K562 (cell line): ENCODE results near the gene RUVBL2. TPM values are rescaled to one million over a fixed set of nuclear protein-coding genes. Genes with fewer than 3 reads are reported as not detected.

Source experiments
- BACH1 ChIP-seq: fragments of 200-800 bp; sonication (Bioruptor generic); IDR thresholded peaks from 2 replicates; pipeline ENCODE4 v1.6.1; 2016; ENCODE audit warnings: missing genetic modification characterization, missing compliant biosample characterization
- BRCA1 ChIP-seq, 2 experiments: fragments of 450-650 bp in 1 of 2; sonication (generic) in 1 of 2; formaldehyde crosslinking in 1 of 2; IDR thresholded peaks; 2 replicates each; pipeline versions ENCODE4 v1.5.0 to v1.6.1; 2017 to 2020; ENCODE audit warnings: mild to moderate bottlenecking in 1 of 2, missing genetic modification reagents in 1 of 2
- C11orf30 ChIP-seq: fragments of 450-650 bp; IDR thresholded peaks from 2 replicates; pipeline ENCODE4 v1.6.1; 2016; ENCODE audit warnings: low read depth, mild to moderate bottlenecking
- CBFB ChIP-seq: sonication (generic); formaldehyde crosslinking; IDR thresholded peaks from 2 replicates; pipeline ENCODE4 v1.4.0; 2020; ENCODE audit warnings: mild to moderate bottlenecking, missing genetic modification reagents
- CREB3 ChIP-seq: fragments of 450-650 bp; conservative IDR thresholded peaks from 2 replicates; pipeline ENCODE4 v1.6.1; 2016; ENCODE audit warnings: missing genetic modification characterization, low read depth, mild to moderate bottlenecking, missing compliant biosample characterization, moderate library complexity
- ELF1 ChIP-seq: fragments of 200-800 bp; sonication (Bioruptor generic); IDR thresholded peaks from 2 replicates; pipeline ENCODE4 v1.6.1; 2016; ENCODE audit warnings: missing genetic modification characterization, missing compliant biosample characterization
- EZH2 ChIP-seq: IDR thresholded peaks from 2 replicates; pipeline ENCODE4 v1.6.1; 2012; ENCODE audit warnings: low read depth, mild to moderate bottlenecking, inconsistent platforms, low read length, borderline replicate concordance
- FIP1L1 ChIP-seq: fragments of 200-400 bp; formaldehyde crosslinking; IDR thresholded peaks from 2 replicates; pipeline ENCODE4 v1.6.1; 2018; ENCODE audit warnings: mild to moderate bottlenecking, low read depth, low read length; ENCODE audit not compliant: poor library complexity, severe bottlenecking
- GTF2A2 ChIP-seq: IDR thresholded peaks from 2 replicates; pipeline ENCODE4 v1.6.1; 2016; ENCODE audit warnings: mild to moderate bottlenecking, missing genetic modification characterization, missing compliant biosample characterization
- HLTF ChIP-seq: fragments of 450-650 bp; IDR thresholded peaks from 2 replicates; pipeline ENCODE4 v1.6.1; 2016
- JUND ChIP-seq, 2 experiments: IDR thresholded peaks; 2 replicates in 1 of 2; 3 replicates in 1 of 2; pipeline ENCODE4 v1.6.1; 2011; ENCODE audit warnings: borderline replicate concordance in 2 of 2, low read depth in 2 of 2, low read length in 2 of 2, improper control_type of control experiment in 1 of 2, missing biosample characterization in 1 of 2, missing genetic modification characterization in 1 of 2, missing genetic modification reagents in 1 of 2
- KLF6 ChIP-seq: fragments of 250-450 bp; sonication (Bioruptor Pico); IDR thresholded peaks from 2 replicates; pipeline ENCODE4 v1.4.0; 2020; ENCODE audit warnings: mild to moderate bottlenecking, moderate library complexity, borderline replicate concordance
- NBN ChIP-seq: fragments of 450-650 bp; IDR thresholded peaks from 2 replicates; pipeline ENCODE4 v1.6.1; 2016; ENCODE audit warnings: low read depth, mild to moderate bottlenecking
- NR1H2 ChIP-seq: sonication (generic); formaldehyde crosslinking; IDR thresholded peaks from 2 replicates; pipeline ENCODE4 v1.4.0; 2020; ENCODE audit warnings: mild to moderate bottlenecking, missing genetic modification reagents
- PBX2 ChIP-seq, 2 experiments: IDR thresholded peaks in 1 of 2; conservative IDR thresholded peaks in 1 of 2; 2 replicates each; pipeline ENCODE4 v1.6.1; 2016; ENCODE audit warnings: low read depth in 2 of 2, mild to moderate bottlenecking in 1 of 2, missing compliant biosample characterization in 1 of 2, missing genetic modification characterization in 1 of 2, moderate library complexity in 1 of 2
- PHF21A ChIP-seq: fragments of 450-650 bp; IDR thresholded peaks from 2 replicates; pipeline ENCODE4 v1.6.1; 2017; ENCODE audit warnings: low read depth, borderline replicate concordance
- PHTF2 ChIP-seq: fragments of 250-450 bp; sonication (Bioruptor Pico); IDR thresholded peaks from 2 replicates; pipeline ENCODE4 v1.5.0; 2021; ENCODE audit warnings: mild to moderate bottlenecking
- POLR2A ChIP-seq: fragments of 450-650 bp; conservative IDR thresholded peaks from 2 replicates; pipeline ENCODE4 v1.6.1; 2016
- POLR2AphosphoS2 ChIP-seq: IDR thresholded peaks from 2 replicates; pipeline ENCODE4 v1.6.1; 2012; ENCODE audit warnings: low read length, improper control_type of control experiment
- ZFP30 ChIP-seq: fragments of 250-450 bp; sonication (Bioruptor Pico); IDR thresholded peaks from 2 replicates; pipeline ENCODE4 v1.8.0; 2022; ENCODE audit warnings: moderate library complexity, mild to moderate bottlenecking, inconsistent platforms, borderline replicate concordance
- ZNF124 ChIP-seq: sonication (generic); formaldehyde crosslinking; IDR thresholded peaks from 2 replicates; pipeline ENCODE4 v1.8.1; 2022; ENCODE audit warnings: missing genetic modification reagents
- ZNF316 ChIP-seq: fragments of 450-650 bp; IDR thresholded peaks from 2 replicates; pipeline ENCODE4 v1.6.1; 2016
- ZNF436 ChIP-seq: fragments of 250-450, 450-650 bp; sonication (Bioruptor Pico); formaldehyde crosslinking; IDR thresholded peaks from 2 replicates; pipeline ENCODE4 v1.7.0; 2020; ENCODE audit warnings: mild to moderate bottlenecking
- polyA plus RNA-seq, 8 experiments: library from polyadenylated mRNA; depleted of rRNA in 4 of 8; stranded (reverse) in 5 of 8; unstranded in 3 of 8; fragments of >200 nt; fragmentation: Nextera tagmentation in 2 of 8; fragmentation: Illumina TruSeq in 1 of 8; extraction: Ambion mirVana in 2 of 8; extraction: Trizol in 1 of 8; gene quantifications; 2 replicates each; pipeline versions ENCODE4 v1.2.1 to v1.2.3, GENCODE V29; 2011 to 2014; ENCODE audit warnings: inconsistent platforms in 1 of 8, missing spikeins in 1 of 8
- total RNA-seq, 7 experiments: library from RNA; depleted of rRNA in 6 of 7; stranded (reverse); fragments of >200 nt in 6 of 7; fragmentation: Illumina TruSeq in 2 of 7; extraction: Trizol in 2 of 7; gene quantifications; 2 replicates each; pipeline versions ENCODE4 v1.2.1 to v1.2.3, GENCODE V29; 2011 to 2021; ENCODE audit warnings: low replicate concordance in 1 of 7
- TF ChIP-seq, protein P1 (sequence below): sonication (generic); formaldehyde crosslinking; IDR thresholded peaks from 2 replicates; pipeline ENCODE4 v1.9.0; 2022; ENCODE audit warnings: mild to moderate bottlenecking, missing genetic modification reagents
- TF ChIP-seq, protein P2 (sequence below): fragments of 450-650 bp; IDR thresholded peaks from 2 replicates; pipeline ENCODE4 v1.6.1; 2016

Gene RUVBL2
- total and polyA plus RNA-seq, 9 of the 15 experiments (the other 6 are each of a cell fraction or from before 2014, with no cell fraction given) = 71.4 to 453 (median 237) TPM

GRCh38 chr19:48954595-48955307 is 38.9 kb upstream of the RUVBL2 start, which contains the start of gene BAX (continued):
- TF ChIP-seq GTF2A2 (tag) (no peak), ELF1 (tag) (no peak), BACH1 (no peak), CBFB (CRISPR knock-in tag) (no peak), HLTF (no peak), PBX2 (CRISPR knock-in tag; IDR thresholded peaks at IDR 0.05; ENCODE audit: low read depth) (no peak), PBX2 (tag; conservative IDR thresholded peaks at IDR 0.05; ENCODE audit: low read depth) (no peak), FIP1L1 (peak; percentile 64), CREB3 (tag) (no peak), NBN (no peak), JUND (IDR thresholded peaks at IDR 0.05; ENCODE audit: borderline replicate concordance, low read depth, low read length) (peak; percentile 67; the same call in 1 of the 2 replicates), JUND (tag; IDR thresholded peaks at IDR 0.05; ENCODE audit: borderline replicate concordance, low read depth, low read length) (peak; percentile 53; the same call in 1 of the 3 replicates), ZNF436 (no peak), EZH2 (no peak), PHTF2 (CRISPR knock-in tag) (no peak), C11orf30 (peak; percentile 78), NR1H2 (CRISPR knock-in tag) (no peak), ZNF124 (no peak), ZNF316 (no peak), KLF6 (CRISPR knock-in tag) (peak; percentile 69), BRCA1 (IDR thresholded peaks at IDR 0.05) (no peak), BRCA1 (CRISPR knock-in tag; IDR thresholded peaks at IDR 0.05) (no peak), ZFP30 (CRISPR knock-in tag) (no peak), POLR2A (peak; percentile 68), POLR2AphosphoS2 (no peak), PHF21A (no peak)
- TF ChIP-seq, protein P1, sequence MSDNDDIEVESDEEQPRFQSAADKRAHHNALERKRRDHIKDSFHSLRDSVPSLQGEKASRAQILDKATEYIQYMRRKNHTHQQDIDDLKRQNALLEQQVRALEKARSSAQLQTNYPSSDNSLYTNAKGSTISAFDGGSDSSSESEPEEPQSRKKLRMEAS = peak; percentile 96
- TF ChIP-seq, protein P2, sequence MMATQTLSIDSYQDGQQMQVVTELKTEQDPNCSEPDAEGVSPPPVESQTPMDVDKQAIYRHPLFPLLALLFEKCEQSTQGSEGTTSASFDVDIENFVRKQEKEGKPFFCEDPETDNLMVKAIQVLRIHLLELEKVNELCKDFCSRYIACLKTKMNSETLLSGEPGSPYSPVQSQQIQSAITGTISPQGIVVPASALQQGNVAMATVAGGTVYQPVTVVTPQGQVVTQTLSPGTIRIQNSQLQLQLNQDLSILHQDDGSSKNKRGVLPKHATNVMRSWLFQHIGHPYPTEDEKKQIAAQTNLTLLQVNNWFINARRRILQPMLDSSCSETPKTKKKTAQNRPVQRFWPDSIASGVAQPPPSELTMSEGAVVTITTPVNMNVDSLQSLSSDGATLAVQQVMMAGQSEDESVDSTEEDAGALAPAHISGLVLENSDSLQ = peak; percentile 53
